PC-3 (cell line): ENCODE results near the gene FERD3L. TPM values are rescaled to one million over a fixed set of nuclear protein-coding genes. Genes with fewer than 3 reads are reported as not detected.

Experiments
- ATAC-seq: fragments of 200-7000 bp; cut with Tn5 transposase; 2 replicates; pipeline ENCODE4 v1.9.1; 2020; ENCODE audit warnings: mild to moderate bottlenecking, moderate library complexity
- BruUV-seq: library from RNA; stranded (reverse); fragments of 400-500 nt; replicated peaks from 2 replicates; lab custom pipeline; 2021; lab: Mats Ljungman, UMichigan
- CTCF ChIA-PET: fragments of 300-600 bp; sonication (Branson Sonifier 250); formaldehyde crosslinking; loops from one replicate; lab custom pipeline; 2022; ENCODE audit warnings: antibody characterized with exemption; lab: Charles Lee
- POLR2A ChIA-PET: fragments of 300-600 bp; sonication (Branson Sonifier 250); formaldehyde crosslinking; loops from one replicate; lab custom pipeline; 2022; ENCODE audit warnings: antibody characterized with exemption; ENCODE audit not compliant: unreplicated experiment; lab: Charles Lee
- DNase-seq: peaks from one replicate; pipeline ENCODE4 v3.0.0-alpha.2; 2015
- H2AFZ ChIP-seq: fragments of 300-600 bp; sonication (generic); 2 replicates; pipeline ENCODE4 v1.6.0; 2016; ENCODE audit warnings: antibody characterized with exemption, low read length
- H3F3A ChIP-seq: fragments of 300-600 bp; sonication (generic); one replicate; pipeline ENCODE4 v1.6.0; 2017; ENCODE audit warnings: antibody characterized with exemption, low read length, control low read depth, mild to moderate bottlenecking; ENCODE audit not compliant: unreplicated experiment
- H3K27ac ChIP-seq: fragments of 300-600 bp; sonication (generic); 2 replicates; pipeline ENCODE4 v1.5.1; 2016; ENCODE audit warnings: mild to moderate bottlenecking, low read length
- H3K27me3 ChIP-seq: fragments of 300-600 bp; sonication (generic); 2 replicates; pipeline ENCODE4 v1.6.1; 2016; ENCODE audit warnings: low read length, mixed read lengths
- H3K36me3 ChIP-seq: fragments of 300-600 bp; sonication (generic); 2 replicates; pipeline ENCODE4 v1.6.1; 2016; ENCODE audit warnings: low read depth, mixed run types, low read length, mixed read lengths
- H3K4me1 ChIP-seq: fragments of 300-600 bp; sonication (generic); 2 replicates; pipeline ENCODE4 v1.5.1; 2016; ENCODE audit warnings: low read length; ENCODE audit not compliant: insufficient read depth
- H3K4me2 ChIP-seq: fragments of 300-600 bp; sonication (generic); 2 replicates; pipeline ENCODE4 v1.6.0; 2016; ENCODE audit warnings: low read length
- H3K4me3 ChIP-seq: fragments of 300-600 bp; sonication (generic); 2 replicates; pipeline ENCODE4 v1.5.1; 2016; ENCODE audit warnings: mild to moderate bottlenecking, low read length, mixed read lengths
- H3K79me2 ChIP-seq: fragments of 300-600 bp; sonication (generic); 2 replicates; pipeline ENCODE4 v1.6.1; 2017; ENCODE audit warnings: low read length, mixed read lengths
- H3K9ac ChIP-seq: fragments of 300-600 bp; sonication (generic); 2 replicates; pipeline ENCODE4 v1.6.0; 2016; ENCODE audit warnings: mild to moderate bottlenecking, low read length
- H3K9me2 ChIP-seq: fragments of 300-600 bp; sonication (generic); replicated peaks from 2 replicates; pipeline ENCODE4 v1.6.1; 2016; ENCODE audit warnings: mixed run types, low read length, mixed read lengths
- H3K9me3 ChIP-seq: fragments of 300-600 bp; sonication (generic); 2 replicates; pipeline ENCODE4 v1.6.1; 2016; ENCODE audit warnings: low read length, mixed read lengths
- H4K20me1 ChIP-seq: fragments of 300-600 bp; sonication (generic); 2 replicates; pipeline ENCODE4 v1.6.1; 2016; ENCODE audit warnings: low read length, mixed read lengths
- EZH2 ChIP-seq: fragments of 300-600 bp; sonication (generic); IDR thresholded peaks from one replicate; pipeline ENCODE4 v1.6.1; 2017; ENCODE audit warnings: antibody characterized with exemption, mild to moderate bottlenecking, low read length; ENCODE audit not compliant: unreplicated experiment
- EZH2phosphoT487 ChIP-seq: fragments of 300-600 bp; sonication (generic); IDR thresholded peaks from 2 replicates; pipeline ENCODE4 v1.6.1; 2018; ENCODE audit warnings: mild to moderate bottlenecking, antibody characterized with exemption, low read length, borderline replicate concordance
- intact Hi-C: fragments of 100-400 bp; cut with micrococcal nuclease; formaldehyde crosslinking; loops from 2 replicates; pipeline ENCODE4 v1.9.0; 2023
- total RNA-seq: library from RNA; depleted of rRNA; stranded (reverse); fragments of >200 nt; gene quantifications from 2 replicates; pipeline ENCODE4 v1.2.3, GENCODE V29; 2014
- TF ChIP-seq, protein P1 (sequence below): fragments of 300-600 bp; sonication (generic); conservative IDR thresholded peaks from 2 replicates; pipeline ENCODE4 v1.5.1; 2017; ENCODE audit warnings: antibody characterized with exemption, low read depth, mild to moderate bottlenecking, low read length

FERD3L gene
- total RNA-seq, 1 experiment from 2014 or later: not detected

GRCh38 chr7:19143881-19144574, 1.2 kb downstream of the FERD3L start:
- no peak for TF ChIP-seq EZH2phosphoT487
- TF ChIP-seq, protein P1, sequence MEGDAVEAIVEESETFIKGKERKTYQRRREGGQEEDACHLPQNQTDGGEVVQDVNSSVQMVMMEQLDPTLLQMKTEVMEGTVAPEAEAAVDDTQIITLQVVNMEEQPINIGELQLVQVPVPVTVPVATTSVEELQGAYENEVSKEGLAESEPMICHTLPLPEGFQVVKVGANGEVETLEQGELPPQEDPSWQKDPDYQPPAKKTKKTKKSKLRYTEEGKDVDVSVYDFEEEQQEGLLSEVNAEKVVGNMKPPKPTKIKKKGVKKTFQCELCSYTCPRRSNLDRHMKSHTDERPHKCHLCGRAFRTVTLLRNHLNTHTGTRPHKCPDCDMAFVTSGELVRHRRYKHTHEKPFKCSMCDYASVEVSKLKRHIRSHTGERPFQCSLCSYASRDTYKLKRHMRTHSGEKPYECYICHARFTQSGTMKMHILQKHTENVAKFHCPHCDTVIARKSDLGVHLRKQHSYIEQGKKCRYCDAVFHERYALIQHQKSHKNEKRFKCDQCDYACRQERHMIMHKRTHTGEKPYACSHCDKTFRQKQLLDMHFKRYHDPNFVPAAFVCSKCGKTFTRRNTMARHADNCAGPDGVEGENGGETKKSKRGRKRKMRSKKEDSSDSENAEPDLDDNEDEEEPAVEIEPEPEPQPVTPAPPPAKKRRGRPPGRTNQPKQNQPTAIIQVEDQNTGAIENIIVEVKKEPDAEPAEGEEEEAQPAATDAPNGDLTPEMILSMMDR: no peak
- TF ChIP-seq EZH2: no peak
- ChIA-PET CTCF (no interaction called here), POLR2A (no interaction called here)
- no peaks in the 10 kb centered on the region for H3K9me2 ChIP-seq
- H3K4me3 ChIP-seq: no peak overlapping the region
- no peaks in the 10 kb centered on the region for H3K79me2 ChIP-seq
- intact Hi-C loops: no loop called here
- H3K27ac ChIP-seq: no peak overlapping the region
- H3K9me3 ChIP-seq: no peaks in the 10 kb centered on the region
- no peaks in the 10 kb centered on the region for H3K27me3 ChIP-seq
- H2AFZ ChIP-seq: no peak overlapping the region
- H4K20me1 ChIP-seq: no peaks in the 10 kb centered on the region
- no TSS peak for BruUV-seq
- no peak for DNase-seq
- no peaks in the 10 kb centered on the region for H3F3A ChIP-seq
- no peaks in the 10 kb centered on the region for H3K4me1 ChIP-seq
- no peak overlapping the region for H3K4me2 ChIP-seq
- no peak overlapping the region for H3K9ac ChIP-seq
- no peak for ATAC-seq
- no peaks in the 10 kb centered on the region for H3K36me3 ChIP-seq

DNA sequence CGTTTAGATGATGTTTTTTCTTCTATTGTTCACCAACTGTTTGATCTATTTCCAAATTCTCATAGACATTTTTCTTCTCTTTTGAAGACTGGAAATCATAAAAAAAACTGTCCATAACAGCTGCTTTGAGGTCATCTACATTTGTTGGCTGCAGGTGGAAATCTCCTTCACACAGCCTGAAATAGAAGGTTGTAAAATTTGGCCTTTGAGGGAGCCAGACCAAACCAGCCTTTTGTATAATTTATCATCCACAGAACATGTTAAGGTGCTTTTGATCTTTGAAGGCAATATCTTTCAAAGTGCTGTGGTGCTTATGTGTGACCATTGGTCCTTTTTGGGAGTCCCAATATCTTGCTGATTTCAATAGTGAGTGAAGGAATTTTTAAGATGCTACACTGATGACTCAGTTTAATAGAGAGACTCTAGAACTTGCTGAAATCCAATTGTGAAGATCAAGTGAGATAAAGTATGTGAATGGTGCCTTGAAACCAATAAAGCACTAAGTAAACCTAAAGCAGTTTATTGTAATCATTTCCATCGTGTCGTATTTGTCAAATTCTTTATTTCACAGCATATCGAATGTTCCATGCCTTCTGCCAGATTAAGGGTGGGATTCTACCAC, 5.4 kb downstream of the FERD3L start:
- no peaks in the 10 kb centered on the region for H3K79me2 ChIP-seq
- ChIA-PET POLR2A (no interaction called here), CTCF (no interaction called here)
- H3F3A ChIP-seq: no peaks in the 10 kb centered on the region
- TF ChIP-seq, protein P1: no peak
- TF ChIP-seq EZH2: no peak
- TF ChIP-seq EZH2phosphoT487: no peak
- H3K27me3 ChIP-seq: no peaks in the 10 kb centered on the region
- intact Hi-C loops: no loop called here
- no peak for DNase-seq
- no peaks in the 10 kb centered on the region for H4K20me1 ChIP-seq
- peak; percentile 53; the same call in 1 of the 2 replicates for ATAC-seq
- H3K9me3 ChIP-seq: no peaks in the 10 kb centered on the region
- H3K36me3 ChIP-seq: no peaks in the 10 kb centered on the region
- no peak overlapping the region for H3K9ac ChIP-seq
- no peak overlapping the region for H3K4me2 ChIP-seq
- H3K9me2 ChIP-seq: no peaks in the 10 kb centered on the region
- H3K4me3 ChIP-seq: no peak overlapping the region
- no peaks in the 10 kb centered on the region for H3K4me1 ChIP-seq
- BruUV-seq: no TSS peak
- H2AFZ ChIP-seq: no peak overlapping the region
- no peak overlapping the region for H3K27ac ChIP-seq

GRCh38 chr7:19133886-19134285, 11.3 kb downstream of the FERD3L start:
- no TSS peak for BruUV-seq
- ATAC-seq: no peak

More at GRCh38 chr7:19133886-19134285, 11.3 kb downstream of the FERD3L start:
- ChIA-PET CTCF (no interaction called here), POLR2A (no interaction called here)
- Histone ChIP-seq H3F3A (no peaks in the 10 kb centered on the region), H3K36me3 (no peaks in the 10 kb centered on the region), H3K27ac (no peak overlapping the region), H3K27me3 (no peaks in the 10 kb centered on the region), H3K4me1 (no peaks in the 10 kb centered on the region), H4K20me1 (no peaks in the 10 kb centered on the region), H3K9me3 (no peaks in the 10 kb centered on the region), H3K9me2 (no peaks in the 10 kb centered on the region), H2AFZ (no peak overlapping the region), H3K79me2 (no peaks in the 10 kb centered on the region), H3K9ac (no peak overlapping the region), H3K4me3 (no peak overlapping the region), H3K4me2 (no peak overlapping the region)
- intact Hi-C loops: no loop called here
- no peak for DNase-seq
- no peak for TF ChIP-seq EZH2phosphoT487
- TF ChIP-seq, protein P1: no peak
- no peak for TF ChIP-seq EZH2
